ENCODE data around the gene GCM1.

GRCh38 chr6:53115113-53115512, 33.5 kb downstream of the GCM1 start:
- TF ChIP-seq, protein P1, sequence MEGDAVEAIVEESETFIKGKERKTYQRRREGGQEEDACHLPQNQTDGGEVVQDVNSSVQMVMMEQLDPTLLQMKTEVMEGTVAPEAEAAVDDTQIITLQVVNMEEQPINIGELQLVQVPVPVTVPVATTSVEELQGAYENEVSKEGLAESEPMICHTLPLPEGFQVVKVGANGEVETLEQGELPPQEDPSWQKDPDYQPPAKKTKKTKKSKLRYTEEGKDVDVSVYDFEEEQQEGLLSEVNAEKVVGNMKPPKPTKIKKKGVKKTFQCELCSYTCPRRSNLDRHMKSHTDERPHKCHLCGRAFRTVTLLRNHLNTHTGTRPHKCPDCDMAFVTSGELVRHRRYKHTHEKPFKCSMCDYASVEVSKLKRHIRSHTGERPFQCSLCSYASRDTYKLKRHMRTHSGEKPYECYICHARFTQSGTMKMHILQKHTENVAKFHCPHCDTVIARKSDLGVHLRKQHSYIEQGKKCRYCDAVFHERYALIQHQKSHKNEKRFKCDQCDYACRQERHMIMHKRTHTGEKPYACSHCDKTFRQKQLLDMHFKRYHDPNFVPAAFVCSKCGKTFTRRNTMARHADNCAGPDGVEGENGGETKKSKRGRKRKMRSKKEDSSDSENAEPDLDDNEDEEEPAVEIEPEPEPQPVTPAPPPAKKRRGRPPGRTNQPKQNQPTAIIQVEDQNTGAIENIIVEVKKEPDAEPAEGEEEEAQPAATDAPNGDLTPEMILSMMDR (IDR thresholded peaks at IDR 0.05): no peak
- TF ChIP-seq EP300 (IDR thresholded peaks at IDR 0.05) (no peak), POLR2A (IDR thresholded peaks at IDR 0.05) (no peak), POLR2AphosphoS5 (IDR thresholded peaks at IDR 0.05) (no peak)

Data from stomach (tissue), 4 donors.